OCI-LY7 (cell line): Measurements from ENCODE around the gene FBXO31. TPM values are rescaled to one million over a fixed set of nuclear protein-coding genes. Genes with fewer than 3 reads are reported as not detected.
A peak's percentile ranks its signal among the peaks of the same experiment; 100 is the strongest.

Experiments used
- BruUV-seq: library from RNA; stranded (reverse); fragments of 400-500 nt; replicated peaks from 2 replicates; lab custom pipeline; 2021; lab: Mats Ljungman, UMichigan
- CTCF ChIA-PET: fragments of 300-600 bp; sonication (Branson Sonifier 250); formaldehyde crosslinking; loops from one replicate; lab custom pipeline; 2022; ENCODE audit warnings: antibody characterized with exemption; ENCODE audit not compliant: unreplicated experiment; lab: Charles Lee
- POLR2A ChIA-PET: fragments of 300-600 bp; sonication (Branson Sonifier 250); formaldehyde crosslinking; loops from one replicate; lab custom pipeline; 2022; ENCODE audit warnings: antibody characterized with exemption; lab: Charles Lee
- DNase-seq: peaks from one replicate; pipeline ENCODE4 v3.0.0-alpha.2; 2015; ENCODE audit warnings: low spot score
- H2AFZ ChIP-seq: fragments of 200-600 bp; sonication (generic), shearing (Covaris generic); 2 replicates; pipeline ENCODE4 v1.6.1; 2014; ENCODE audit warnings: mild to moderate bottlenecking, antibody characterized with exemption, low read length, moderate library complexity
- H3K27ac ChIP-seq: fragments of 200-600 bp; sonication (generic); 2 replicates; pipeline ENCODE4 v1.5.1; 2014; ENCODE audit warnings: mixed run types, low read depth, mild to moderate bottlenecking, moderate library complexity, low read length, inconsistent platforms; ENCODE audit not compliant: poor library complexity, severe bottlenecking
- H3K36me3 ChIP-seq: fragments of 200-600 bp; sonication (generic); 2 replicates; pipeline ENCODE4 v1.6.1; 2014; ENCODE audit warnings: mild to moderate bottlenecking, antibody characterized with exemption, low read length, moderate library complexity, mixed read lengths; ENCODE audit not compliant: insufficient read depth
- H3K4me1 ChIP-seq: fragments of 200-600 bp; sonication (generic); 2 replicates; pipeline ENCODE4 v1.5.1; 2014; ENCODE audit warnings: mild to moderate bottlenecking, low read length; ENCODE audit not compliant: insufficient read depth, poor library complexity, severe bottlenecking
- H3K4me2 ChIP-seq: fragments of 200-600 bp; sonication (generic); 2 replicates; pipeline ENCODE4 v1.6.1; 2014; ENCODE audit warnings: mild to moderate bottlenecking, low read length
- H3K4me3 ChIP-seq: fragments of 200-600 bp; sonication (generic); 2 replicates; pipeline ENCODE4 v1.5.1; 2014; ENCODE audit warnings: mild to moderate bottlenecking, low read depth, low read length; ENCODE audit not compliant: poor library complexity, severe bottlenecking
- H3K79me2 ChIP-seq: fragments of 200-600 bp; sonication (generic); 2 replicates; pipeline ENCODE4 v1.6.1; 2016; ENCODE audit warnings: low read depth, mild to moderate bottlenecking, low read length, moderate library complexity, mixed read lengths; ENCODE audit not compliant: insufficient read depth
- H3K9me2 ChIP-seq: fragments of 200-600 bp; sonication (generic); 2 replicates; pipeline ENCODE4 v1.6.1; 2016; ENCODE audit warnings: mild to moderate bottlenecking, low read length, mixed read lengths; ENCODE audit not compliant: insufficient read depth
- H3K9me3 ChIP-seq: fragments of 200-600 bp; sonication (generic); 2 replicates; pipeline ENCODE4 v1.6.1; 2014; ENCODE audit warnings: mild to moderate bottlenecking, mixed run types, low read length, mixed read lengths
- H4K20me1 ChIP-seq: fragments of 200-600 bp; sonication (generic); 2 replicates; pipeline ENCODE4 v1.6.1; 2014; ENCODE audit warnings: mild to moderate bottlenecking, antibody characterized with exemption, low read length, moderate library complexity, mixed read lengths; ENCODE audit not compliant: insufficient read depth
- EZH2phosphoT487 ChIP-seq: fragments of 200-600 bp; sonication (generic); IDR thresholded peaks from 2 replicates; pipeline ENCODE4 v1.6.1; 2018; ENCODE audit warnings: low read depth, borderline replicate concordance, mild to moderate bottlenecking, mixed run types, antibody characterized with exemption, low read length, moderate library complexity, mixed read lengths
- intact Hi-C: fragments of 100-400 bp; cut with micrococcal nuclease; formaldehyde crosslinking; loops from one replicate; pipeline ENCODE4 v1.10.0; 2022; ENCODE audit not compliant: unreplicated experiment
- total RNA-seq, 2 experiments: library from RNA; depleted of rRNA in 1 of 2; stranded (reverse); fragments of >200 nt in 1 of 2; shearing (Covaris generic) in 1 of 2; gene quantifications; 2 replicates each; pipeline ENCODE4 v1.2.3, GENCODE V29; 2014 to 2022
- TF ChIP-seq, protein P1 (sequence below): fragments of 200-600 bp; sonication (generic); conservative IDR thresholded peaks from 2 replicates; pipeline ENCODE4 v1.5.1; 2014; ENCODE audit warnings: mild to moderate bottlenecking, antibody characterized with exemption, low read length, moderate library complexity, mixed read lengths

The FBXO31 gene
- total RNA-seq, 2 experiments from 2014 or later = 26.0 to 32.4 TPM

DNA sequence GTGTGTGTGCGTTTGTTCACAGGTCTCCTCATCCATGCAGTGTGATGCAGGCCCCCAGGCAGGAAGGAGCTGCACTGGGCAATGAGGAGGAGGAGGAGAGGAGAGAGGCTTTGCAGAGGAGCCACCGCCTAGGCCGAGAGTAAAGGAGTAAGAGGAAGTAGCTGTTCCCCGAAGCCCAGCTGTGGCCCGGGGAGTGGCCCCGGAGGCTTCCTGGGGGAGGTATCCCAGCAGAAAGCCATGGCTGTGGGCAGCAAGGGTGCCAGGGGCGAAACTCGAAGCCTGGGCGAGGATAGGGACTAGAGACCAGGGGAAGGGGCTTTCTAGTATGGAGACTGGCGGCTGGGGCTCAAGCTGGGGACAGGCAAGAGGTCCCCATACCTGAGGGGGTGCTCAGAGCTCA, 78.6 kb downstream of the FBXO31 start:
- H3K4me1 ChIP-seq = peaks cover 19% of the 10 kb centered on the region
- no peaks in the 10 kb centered on the region for H3K79me2 ChIP-seq
- H3K4me3 ChIP-seq = no peak overlapping the region
- ChIA-PET CTCF (no interaction called here), POLR2A (interaction anchor here (0.7 kb wide), 1 partner anchor 234 kb away, joined by 4 read pairs; no protein-coding TSS in a partner anchor)
- no peaks in the 10 kb centered on the region; the same call in 1 of the 2 replicates for H3K36me3 ChIP-seq
- intact Hi-C loops = no loop called here
- BruUV-seq = no TSS peak
- H3K9me2 ChIP-seq = no peaks in the 10 kb centered on the region
- H3K27ac ChIP-seq = no peak overlapping the region
- no peak for TF ChIP-seq EZH2phosphoT487
- TF ChIP-seq, protein P1, sequence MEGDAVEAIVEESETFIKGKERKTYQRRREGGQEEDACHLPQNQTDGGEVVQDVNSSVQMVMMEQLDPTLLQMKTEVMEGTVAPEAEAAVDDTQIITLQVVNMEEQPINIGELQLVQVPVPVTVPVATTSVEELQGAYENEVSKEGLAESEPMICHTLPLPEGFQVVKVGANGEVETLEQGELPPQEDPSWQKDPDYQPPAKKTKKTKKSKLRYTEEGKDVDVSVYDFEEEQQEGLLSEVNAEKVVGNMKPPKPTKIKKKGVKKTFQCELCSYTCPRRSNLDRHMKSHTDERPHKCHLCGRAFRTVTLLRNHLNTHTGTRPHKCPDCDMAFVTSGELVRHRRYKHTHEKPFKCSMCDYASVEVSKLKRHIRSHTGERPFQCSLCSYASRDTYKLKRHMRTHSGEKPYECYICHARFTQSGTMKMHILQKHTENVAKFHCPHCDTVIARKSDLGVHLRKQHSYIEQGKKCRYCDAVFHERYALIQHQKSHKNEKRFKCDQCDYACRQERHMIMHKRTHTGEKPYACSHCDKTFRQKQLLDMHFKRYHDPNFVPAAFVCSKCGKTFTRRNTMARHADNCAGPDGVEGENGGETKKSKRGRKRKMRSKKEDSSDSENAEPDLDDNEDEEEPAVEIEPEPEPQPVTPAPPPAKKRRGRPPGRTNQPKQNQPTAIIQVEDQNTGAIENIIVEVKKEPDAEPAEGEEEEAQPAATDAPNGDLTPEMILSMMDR = no peak
- no peak overlapping the region for H3K4me2 ChIP-seq
- H2AFZ ChIP-seq = no peak overlapping the region
- H3K9me3 ChIP-seq = no peaks in the 10 kb centered on the region
- DNase-seq = no peak
- no peaks in the 10 kb centered on the region for H4K20me1 ChIP-seq

GRCh38 chr16:87303962-87304521, 79.5 kb downstream of the FBXO31 start:
- Histone ChIP-seq H3K79me2 (no peaks in the 10 kb centered on the region), H4K20me1 (no peaks in the 10 kb centered on the region), H3K9me2 (no peaks in the 10 kb centered on the region), H3K4me3 (no peak overlapping the region), H3K36me3 (no peaks in the 10 kb centered on the region; the same call in 1 of the 2 replicates), H2AFZ (0 out of 2 replicates have a peak overlapping the region, but pooled peaks have one; percentile 17), H3K9me3 (no peaks in the 10 kb centered on the region), H3K4me1 (peaks cover 19% of the 10 kb centered on the region), H3K4me2 (peak overlapping the region; percentile 42; the same call in 1 of the 2 replicates), H3K27ac (peak overlapping the region; percentile 26)
- intact Hi-C loops = no loop called here
- TF ChIP-seq, protein P1 = no peak
- TF ChIP-seq EZH2phosphoT487 = no peak
- ChIA-PET CTCF (no interaction called here), POLR2A (interaction anchor here (0.7 kb wide), 1 partner anchor 12 kb away, joined by 3 read pairs; no protein-coding TSS in a partner anchor)
- DNase-seq = no peak
- no TSS peak for BruUV-seq

DNA sequence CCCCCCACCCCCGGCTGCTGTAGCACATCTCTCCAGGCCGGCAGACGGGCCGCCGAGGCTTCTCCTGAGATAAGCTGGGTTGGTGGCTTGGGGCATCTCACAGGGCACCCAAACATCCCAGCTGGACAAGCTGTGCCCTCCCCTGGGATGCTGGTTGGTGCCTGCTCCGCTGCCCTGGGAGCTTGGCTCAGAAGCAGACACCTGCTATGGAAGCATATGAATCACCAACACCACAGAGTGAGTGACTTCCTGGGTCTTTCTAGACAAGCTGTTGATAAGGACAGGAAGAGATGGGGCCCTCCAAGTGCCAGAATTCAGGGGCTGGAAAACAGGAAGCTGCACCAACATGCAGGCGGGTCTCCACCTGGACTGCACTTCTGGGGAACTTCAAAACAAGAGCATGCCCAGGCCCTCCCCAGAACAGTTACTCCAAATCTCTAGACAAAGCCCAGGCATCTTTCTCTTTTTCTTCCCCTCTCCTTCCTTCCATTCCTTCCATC, 80.1 kb downstream of the FBXO31 start:
- no peaks in the 10 kb centered on the region for H3K9me3 ChIP-seq
- 0 out of 2 replicates have a peak overlapping the region, but pooled peaks have one; percentile 17 for H2AFZ ChIP-seq
- H4K20me1 ChIP-seq = no peaks in the 10 kb centered on the region
- no peaks in the 10 kb centered on the region; the same call in 1 of the 2 replicates for H3K36me3 ChIP-seq
- no peak overlapping the region for H3K4me3 ChIP-seq
- peaks cover 19% of the 10 kb centered on the region for H3K4me1 ChIP-seq
- ChIA-PET POLR2A (interaction anchor here (0.7 kb wide), 1 partner anchor 11 kb away, joined by 3 read pairs; no protein-coding TSS in a partner anchor), CTCF (no interaction called here)
- intact Hi-C loops = no loop called here
- H3K4me2 ChIP-seq = peak overlapping the region; percentile 42; the same call in 1 of the 2 replicates
- BruUV-seq = no TSS peak
- H3K27ac ChIP-seq = peak overlapping the region; percentile 26
- no peaks in the 10 kb centered on the region for H3K9me2 ChIP-seq
- DNase-seq = peak; percentile 62
- no peak for TF ChIP-seq EZH2phosphoT487
- TF ChIP-seq, protein P1 = no peak
- H3K79me2 ChIP-seq = no peaks in the 10 kb centered on the region
